Right renal pelvis (tissue), 4 donors: Measurements from ENCODE around the gene PTDSS2. TPM values are rescaled to one million over a fixed set of nuclear protein-coding genes. Genes with fewer than 3 reads are reported as not detected.
"Not testable (repeated sequence)": the region's sequence is repeated elsewhere in the genome, so short reads cannot be mapped to it uniquely, and the experiment has no call there.

Experiments used
- DNase-seq, 4 donors: peaks; one replicate each; pipeline ENCODE4 v3.0.0-alpha.2; 2013; ENCODE audit warnings: low read depth in 4 of 4, low spot score in 3 of 4, missing footprints in 1 of 4
- polyA plus RNA-seq, 4 donors: library from polyadenylated mRNA; unstranded; fragments of 120-200 nt; gene quantifications; one replicate each; pipeline ENCODE4 v1.2.1, GENCODE V29; 2013; ENCODE audit not compliant: insufficient read length in 4 of 4

PTDSS2 gene
- polyA plus RNA-seq, 4 donors = 30.1 to 41.4 (median 32.5) TPM

GRCh38 chr11:464316-464715 is 14.2 kb downstream of the PTDSS2 start:
- no peak for DNase-seq

GRCh38 chr11:465896-466530 is 15.9 kb downstream of the PTDSS2 start:
- DNase-seq = no peak

- no peak for DNase-seq
These were observed 18.0 kb downstream of the PTDSS2 start for GRCh38 chr11:468036-468435.

- DNase-seq = no peak
These were observed 18.4 kb downstream of the PTDSS2 start for GRCh38 chr11:468493-468892.

- DNase-seq = not testable (repeated sequence)
These were observed 19.1 kb downstream of the PTDSS2 start for GRCh38 chr11:469026-469683.

- DNase-seq = no peak
These were observed 19.8 kb downstream of the PTDSS2 start for GRCh38 chr11:469684-470560.

GRCh38 chr11:471468-472145 is 21.5 kb downstream of the PTDSS2 start:
- no peak for DNase-seq

- DNase-seq = no peak
These were observed 22.2 kb downstream of the PTDSS2 start for GRCh38 chr11:472272-472671.

GRCh38 chr11:472816-473215 is 22.7 kb downstream of the PTDSS2 start:
- DNase-seq = no peak

GRCh38 chr11:473415-473814 is 23.3 kb downstream of the PTDSS2 start:
- no peak for DNase-seq

GRCh38 chr11:473962-474785 is 24.1 kb downstream of the PTDSS2 start:
- no peak for DNase-seq

- no peak for DNase-seq
These were observed 24.9 kb downstream of the PTDSS2 start for GRCh38 chr11:474914-475506.

- DNase-seq = no peak
These were observed 25.9 kb downstream of the PTDSS2 start for GRCh38 chr11:475941-476340.

- no peak for DNase-seq
These were observed 26.3 kb downstream of the PTDSS2 start for GRCh38 chr11:476416-476815.

GRCh38 chr11:477052-477715 is 27.1 kb downstream of the PTDSS2 start:
- DNase-seq = no peak

GRCh38 chr11:479311-479710 is 29.2 kb downstream of the PTDSS2 start:
- DNase-seq = no peak

GRCh38 chr11:484616-485015 is 34.5 kb downstream of the PTDSS2 start:
- no peak for DNase-seq

GRCh38 chr11:486189-486588 is 36.1 kb downstream of the PTDSS2 start:
- no peak for DNase-seq

- DNase-seq = no peak
These were observed 37.5 kb downstream of the PTDSS2 start for GRCh38 chr11:487571-488021.
